PC-9 (cell line): ENCODE measurements around the gene RBM39.

Experiments used
- CTCF ChIP-seq: fragments of 200-600 bp; sonication (generic); conservative IDR thresholded peaks from 2 replicates; pipeline ENCODE4 v1.6.1; 2017; ENCODE audit warnings: mixed run types, antibody characterized with exemption, mild to moderate bottlenecking, moderate library complexity
- EZH2 ChIP-seq: fragments of 200-600 bp; sonication (generic); IDR thresholded peaks from 2 replicates; pipeline ENCODE4 v1.8.0; 2017; ENCODE audit warnings: antibody characterized with exemption, low read depth

GRCh38 chr20:35700625-35701148 is 41.4 kb downstream of the RBM39 start:
- TF ChIP-seq EZH2 = no peak
- no peak for TF ChIP-seq CTCF
